ENCODE data around the gene SRXN1.

DNA sequence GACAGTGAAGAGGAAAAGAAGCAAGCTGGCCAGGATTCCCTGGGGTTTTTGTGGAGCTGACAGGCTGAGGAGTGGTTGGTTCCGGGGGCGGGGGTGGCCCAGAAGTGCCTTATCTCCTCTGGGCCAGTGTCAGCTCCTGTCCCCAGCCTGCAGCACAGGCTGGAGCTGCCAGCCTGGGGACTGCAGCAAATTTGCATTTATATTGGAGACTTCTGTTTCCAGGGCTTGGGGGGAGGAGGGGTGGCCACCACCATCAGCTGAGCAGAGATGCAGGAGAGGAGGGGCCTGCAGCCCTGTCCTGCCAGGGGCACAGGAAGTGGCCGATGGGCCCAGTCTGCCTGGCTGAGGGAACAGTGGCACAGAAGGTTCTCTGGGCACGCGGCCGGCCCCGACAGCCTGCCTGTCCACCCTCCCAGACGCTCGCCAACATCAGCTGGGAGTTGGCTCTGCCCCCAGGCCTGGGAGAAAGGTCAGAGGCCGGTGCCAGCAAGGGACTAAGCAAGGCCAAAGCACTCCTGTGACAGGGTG lies 46.9 kb upstream of the SRXN1 start:
- TF ChIP-seq, protein P1, sequence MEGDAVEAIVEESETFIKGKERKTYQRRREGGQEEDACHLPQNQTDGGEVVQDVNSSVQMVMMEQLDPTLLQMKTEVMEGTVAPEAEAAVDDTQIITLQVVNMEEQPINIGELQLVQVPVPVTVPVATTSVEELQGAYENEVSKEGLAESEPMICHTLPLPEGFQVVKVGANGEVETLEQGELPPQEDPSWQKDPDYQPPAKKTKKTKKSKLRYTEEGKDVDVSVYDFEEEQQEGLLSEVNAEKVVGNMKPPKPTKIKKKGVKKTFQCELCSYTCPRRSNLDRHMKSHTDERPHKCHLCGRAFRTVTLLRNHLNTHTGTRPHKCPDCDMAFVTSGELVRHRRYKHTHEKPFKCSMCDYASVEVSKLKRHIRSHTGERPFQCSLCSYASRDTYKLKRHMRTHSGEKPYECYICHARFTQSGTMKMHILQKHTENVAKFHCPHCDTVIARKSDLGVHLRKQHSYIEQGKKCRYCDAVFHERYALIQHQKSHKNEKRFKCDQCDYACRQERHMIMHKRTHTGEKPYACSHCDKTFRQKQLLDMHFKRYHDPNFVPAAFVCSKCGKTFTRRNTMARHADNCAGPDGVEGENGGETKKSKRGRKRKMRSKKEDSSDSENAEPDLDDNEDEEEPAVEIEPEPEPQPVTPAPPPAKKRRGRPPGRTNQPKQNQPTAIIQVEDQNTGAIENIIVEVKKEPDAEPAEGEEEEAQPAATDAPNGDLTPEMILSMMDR (IDR thresholded peaks at IDR 0.05; ENCODE audit: insufficient read depth, low read depth, low read length) = no peak
- no peak for TF ChIP-seq EZH2 (IDR thresholded peaks at IDR 0.05; ENCODE audit: insufficient read depth, low read length)
